T-helper 22 cell (primary cell): ENCODE data around the gene TCF23.
"Not testable (repeated sequence)": the region's sequence is repeated elsewhere in the genome, so short reads cannot be mapped to it uniquely, and the experiment has no call there.

Experiments
- DNase-seq: peaks from one replicate; pipeline ENCODE4 v3.0.0-alpha.2; 2020; ENCODE audit warnings: low read depth

The TCF23 gene

GRCh38 chr2:27191070-27191829, 42.4 kb downstream of the TCF23 start:
- no peak for DNase-seq

DNA sequence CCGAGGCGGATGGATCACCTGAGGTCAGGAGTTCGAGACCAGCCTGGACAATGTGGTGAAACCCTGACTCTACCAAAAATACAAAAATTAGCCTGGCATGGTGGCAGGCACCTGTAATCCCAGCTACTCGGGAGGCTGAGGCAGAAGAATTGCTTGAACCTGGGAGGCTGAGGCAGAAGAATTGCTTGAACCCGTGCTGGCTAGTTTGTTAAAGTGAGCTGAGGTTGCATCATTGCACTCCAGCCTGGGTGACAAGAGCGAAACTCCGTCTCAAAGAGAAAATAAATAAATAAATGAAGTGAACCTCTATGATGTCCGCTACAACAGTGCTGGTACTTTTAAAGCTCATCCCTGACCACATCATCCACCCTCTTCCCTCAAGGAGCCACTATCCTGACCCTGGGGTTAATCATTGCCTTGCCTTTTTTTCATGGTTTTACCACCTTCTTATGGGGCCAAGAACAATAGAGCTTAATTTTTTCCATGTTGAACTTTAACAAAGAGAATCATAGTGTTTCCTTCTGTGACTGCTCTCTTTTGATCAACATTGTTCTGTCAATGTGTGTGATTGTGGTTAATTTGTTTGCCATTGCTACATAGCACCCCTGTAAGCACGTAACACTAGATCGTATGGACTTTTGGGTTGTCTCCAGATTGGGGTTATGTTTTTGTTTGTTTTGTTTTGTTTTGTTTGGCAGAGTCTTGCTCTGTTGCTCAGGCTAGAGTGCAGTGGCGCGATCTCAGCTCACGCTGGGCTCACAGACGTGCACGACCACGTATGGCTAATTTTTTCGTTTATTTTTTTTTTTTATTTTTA, 45.9 kb downstream of the TCF23 start:
- DNase-seq: no peak

DNA sequence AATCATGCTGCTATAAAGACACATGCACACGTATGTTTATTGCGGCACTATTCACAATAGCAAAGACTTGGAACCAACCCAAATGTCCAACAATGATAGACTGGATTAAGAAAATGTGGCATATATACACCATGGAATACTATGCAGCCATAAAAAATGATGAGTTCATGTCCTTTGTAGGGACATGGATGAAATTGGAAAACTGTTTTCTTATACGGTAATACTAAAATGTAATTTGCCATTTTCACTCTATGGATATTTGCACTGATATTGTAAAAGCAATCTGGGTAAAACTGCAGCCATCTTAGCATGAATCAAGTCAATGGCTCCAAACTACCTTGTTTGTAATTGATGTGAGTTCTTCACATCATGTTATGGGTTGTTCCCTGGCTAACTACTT, 47.0 kb downstream of the TCF23 start:
- DNase-seq: not testable (repeated sequence)

GRCh38 chr2:27198068-27198467, 49.3 kb downstream of the TCF23 start:
- not testable (repeated sequence) for DNase-seq

GRCh38 chr2:27198627-27199026, 49.8 kb downstream of the TCF23 start:
- no peak for DNase-seq

DNA sequence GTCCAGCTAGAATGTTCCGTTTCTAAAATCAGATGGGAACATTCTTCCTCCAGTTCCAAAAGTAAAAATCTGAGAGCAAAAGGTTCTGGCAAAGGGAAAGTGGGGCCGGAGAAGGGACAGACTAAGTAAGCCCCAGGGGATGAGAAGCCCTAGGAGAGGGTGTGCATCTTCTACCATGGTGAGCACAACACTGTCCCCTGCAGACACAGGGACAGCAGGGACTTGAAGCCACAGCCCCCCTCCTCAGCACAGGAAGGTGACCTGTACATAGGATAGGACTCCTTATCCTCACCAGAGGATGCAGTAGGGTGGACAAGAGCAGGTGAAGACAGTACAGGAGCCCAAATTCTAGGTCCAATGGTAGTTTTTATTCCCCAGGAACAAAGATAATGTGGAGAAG, 50.4 kb downstream of the TCF23 start:
- no peak for DNase-seq

GRCh38 chr2:27201675-27202074, 52.9 kb downstream of the TCF23 start:
- DNase-seq: no peak

- DNase-seq: no peak
Measured at GRCh38 chr2:27202854-27203253, 54.0 kb downstream of the TCF23 start.

DNA sequence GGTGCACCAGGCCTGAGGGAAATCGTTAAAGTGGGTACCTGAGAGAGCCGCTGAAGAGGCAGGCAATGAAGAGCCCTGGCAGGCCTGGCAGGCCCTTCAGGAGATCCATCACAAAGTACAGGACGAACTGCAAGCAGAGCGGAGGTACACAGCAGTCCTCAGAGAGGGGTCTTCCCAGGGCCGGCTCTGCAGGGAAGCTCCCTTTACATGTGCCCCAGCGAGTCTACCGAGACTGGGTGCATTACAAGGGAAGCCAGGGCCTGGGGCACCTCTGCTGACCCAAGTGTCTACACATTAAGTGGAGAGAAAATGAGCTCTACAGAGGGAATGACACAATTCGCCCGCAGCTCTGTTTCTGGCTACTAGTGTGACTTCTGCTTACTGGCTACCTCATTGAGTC, 54.9 kb downstream of the TCF23 start:
- no peak for DNase-seq

- no peak for DNase-seq
Measured at GRCh38 chr2:27204566-27204965, 55.8 kb downstream of the TCF23 start.

- no peak for DNase-seq
Measured at GRCh38 chr2:27205206-27205605, 56.4 kb downstream of the TCF23 start.

- no peak for DNase-seq
Measured at GRCh38 chr2:27206346-27206745, 57.5 kb downstream of the TCF23 start.
